Astrocyte of the spinal cord (primary cell): Measurements from ENCODE around the gene IQCH.
"Not testable (repeated sequence)": the region's sequence is repeated elsewhere in the genome, so short reads cannot be mapped to it uniquely, and the experiment has no call there.

Source experiments
- DNase-seq: peaks from one replicate; pipeline ENCODE4 v3.0.0; 2011; ENCODE audit warnings: low read depth, low spot score
- H3K4me3 ChIP-seq: 2 replicates; pipeline ENCODE4 v1.5.1; 2011; ENCODE audit warnings: low read depth, mild to moderate bottlenecking, low read length, moderate library complexity
- CTCF ChIP-seq: IDR thresholded peaks from 2 replicates; pipeline ENCODE4 v1.5.1; 2012; ENCODE audit warnings: low read depth, mild to moderate bottlenecking, low read length, inconsistent platforms
- in situ Hi-C: cut with HindIII; loops from 2 replicates; pipeline ENCODE4 v1.10.0; 2017; ENCODE audit warnings: low sequenced_read_pairs

IQCH gene

DNA sequence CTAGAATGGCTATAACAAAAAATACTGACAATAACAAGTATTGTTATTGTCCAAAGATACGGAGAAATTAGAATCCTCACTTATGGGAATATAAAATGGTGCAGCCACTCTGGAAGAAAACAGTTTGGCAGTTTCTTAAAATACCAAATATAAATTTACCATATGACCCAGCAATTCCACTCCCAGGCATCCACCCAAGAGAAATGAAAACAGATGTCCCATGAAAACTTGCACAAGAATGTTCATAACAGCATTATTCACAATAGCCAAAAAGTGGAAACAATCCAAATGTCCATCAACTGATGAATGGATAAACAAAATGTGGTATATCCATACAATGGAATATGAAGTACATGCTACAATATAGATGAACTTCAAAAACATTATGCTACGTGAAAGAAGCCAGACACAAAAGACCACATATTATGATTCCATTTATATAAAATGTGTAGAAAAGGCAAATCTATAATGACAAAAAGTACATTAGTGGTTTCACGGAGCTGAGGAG is 9.6 kb upstream of the IQCH start:
- DNase-seq, result peak; percentile 25
- TF ChIP-seq CTCF, result no peak
- H3K4me3 ChIP-seq, result no peak overlapping the region
- in situ Hi-C loops, result no loop called here

GRCh38 chr15:67246606-67247005 is 8.0 kb upstream of the IQCH start:
- DNase-seq, in situ Hi-C loops, H3K4me3 ChIP-seq: not testable (repeated sequence)

- no peak for TF ChIP-seq CTCF
- no peak overlapping the region for H3K4me3 ChIP-seq
- in situ Hi-C loops, result no loop called here
- no peak for DNase-seq
Measured at GRCh38 chr15:67248011-67248505, 6.5 kb upstream of the IQCH start.

GRCh38 chr15:67249830-67250229 is 4.8 kb upstream of the IQCH start:
- in situ Hi-C loops, result no loop called here
- no peak for DNase-seq
- no peak for TF ChIP-seq CTCF
- H3K4me3 ChIP-seq, result no peak overlapping the region

DNA sequence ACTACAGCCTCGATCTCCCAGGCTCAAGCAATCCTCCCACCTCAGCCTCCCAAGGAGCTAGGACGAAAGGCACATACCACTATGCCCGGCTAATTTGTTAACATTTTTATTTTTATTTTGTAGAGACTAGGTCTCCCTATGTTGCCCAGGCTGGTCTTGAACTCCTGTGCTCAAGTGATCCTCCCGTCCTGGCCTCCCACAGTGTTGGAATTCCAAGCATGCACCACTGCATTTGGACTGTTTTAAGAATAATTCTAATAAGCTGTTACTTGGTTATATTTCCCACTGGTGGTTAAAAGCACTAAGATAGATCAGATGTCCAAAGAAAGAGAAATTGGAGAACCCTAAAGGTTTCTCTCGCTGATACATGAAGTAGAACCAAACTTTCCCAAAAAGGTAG is 3.3 kb upstream of the IQCH start:
- in situ Hi-C loops, result no loop called here
- no peak for DNase-seq
- no peak overlapping the region for H3K4me3 ChIP-seq
- no peak for TF ChIP-seq CTCF

- in situ Hi-C loops, result no loop called here
- TF ChIP-seq CTCF, result no peak
- peak overlapping the region; percentile 93 for H3K4me3 ChIP-seq
- DNase-seq, result no peak
Measured at GRCh38 chr15:67253101-67253500, 1.5 kb upstream of the IQCH start.

GRCh38 chr15:67253549-67254237 is 893 bp upstream of the IQCH start:
- in situ Hi-C loops, result no loop called here
- peak overlapping the region; percentile 93 for H3K4me3 ChIP-seq
- no peak for TF ChIP-seq CTCF
- DNase-seq, result peak; percentile 32
